ENCODE results near the gene ZIC5.

DNA sequence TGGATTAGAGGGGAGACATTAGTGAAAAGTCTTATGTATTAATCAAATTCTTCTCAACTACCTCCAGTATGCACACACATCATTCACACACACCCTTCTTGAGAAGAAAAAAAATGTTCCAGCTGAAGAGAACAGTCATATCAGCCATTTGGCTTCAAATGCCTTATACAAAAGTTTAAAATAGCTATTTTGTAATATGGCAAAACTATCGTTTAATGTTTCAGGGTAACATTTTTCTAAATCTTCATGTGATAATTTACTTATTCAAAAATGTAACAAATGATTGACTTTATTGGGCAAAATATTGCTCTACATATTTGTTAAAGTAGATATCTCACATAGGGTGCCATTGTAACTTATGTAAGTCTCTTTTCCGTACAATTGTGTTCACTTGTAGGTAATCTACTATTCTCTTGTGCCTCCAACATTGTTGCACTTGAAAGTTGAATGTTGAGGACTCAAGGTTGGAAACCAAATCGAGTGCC lies 23.6 kb upstream of the ZIC5 start:
- TF ChIP-seq EP300 (IDR thresholded peaks at IDR 0.05) = no peak
- peak; percentile 3 for TF ChIP-seq POLR2AphosphoS5 (IDR thresholded peaks at IDR 0.05)
- TF ChIP-seq CTCF (IDR thresholded peaks at IDR 0.05) = no peak
